BLaER1 (cell line): ENCODE measurements around the gene GIGYF2.

Experiments used
- H3K27ac ChIP-seq: shearing (Covaris generic); formaldehyde crosslinking; 2 replicates; pipeline ENCODE4 v1.8.1; 2022
- H3K27me3 ChIP-seq: shearing (Covaris generic); formaldehyde crosslinking; 2 replicates; pipeline ENCODE4 v1.8.1; 2022
- H3K36me3 ChIP-seq: shearing (Covaris generic); formaldehyde crosslinking; 2 replicates; pipeline ENCODE4 v1.8.1; 2022
- H3K4me1 ChIP-seq: shearing (Covaris generic); formaldehyde crosslinking; 2 replicates; pipeline ENCODE4 v1.8.1; 2022
- H3K4me2 ChIP-seq: shearing (Covaris generic); formaldehyde crosslinking; 2 replicates; pipeline ENCODE4 v1.8.1; 2022
- H3K4me3 ChIP-seq: shearing (Covaris generic); formaldehyde crosslinking; 2 replicates; pipeline ENCODE4 v1.8.1; 2022
- H3K9ac ChIP-seq: shearing (Covaris generic); formaldehyde crosslinking; 2 replicates; pipeline ENCODE4 v1.8.1; 2022
- H3K9me3 ChIP-seq: shearing (Covaris generic); formaldehyde crosslinking; 2 replicates; pipeline ENCODE4 v1.8.1; 2022
- H4K20me1 ChIP-seq: shearing (Covaris generic); formaldehyde crosslinking; 2 replicates; pipeline ENCODE4 v1.8.1; 2022
- Cebpa-rat ChIP-seq: shearing (Covaris generic); IDR thresholded peaks from 2 replicates; pipeline ENCODE4 v1.8.1; 2022

The GIGYF2 gene

GRCh38 chr2:232697059-232697806 lies at the start of gene GIGYF2:
TSS of gene GIGYF2 (plus strand) at chr2:232697331. CDS start at chr2:232735198, 37,867 bp downstream.
- Histone ChIP-seq H3K9ac (peak within 1 kb of the TSS; percentile 94), H4K20me1 (peaks cover 39% of the 10 kb centered on the region), H3K9me3 (no peaks in the 10 kb centered on the region), H3K27me3 (no peaks in the 10 kb centered on the region), H3K4me3 (peak within 1 kb of the TSS; percentile 95), H3K4me1 (peaks cover 30% of the 10 kb centered on the region), H3K36me3 (peaks cover 16% of the 10 kb centered on the region), H3K27ac (peak within 1 kb of the TSS; percentile 93), H3K4me2 (peak within 1 kb of the TSS; percentile 83)
- no peak for TF ChIP-seq Cebpa-rat

- Histone ChIP-seq H3K27ac (no peak overlapping the region), H3K4me1 (no peaks in the 10 kb centered on the region), H3K9ac (no peak overlapping the region), H3K27me3 (no peaks in the 10 kb centered on the region), H4K20me1 (no peaks in the 10 kb centered on the region), H3K9me3 (no peaks in the 10 kb centered on the region), H3K36me3 (no peaks in the 10 kb centered on the region), H3K4me3 (no peak overlapping the region), H3K4me2 (no peak overlapping the region)
- no peak for TF ChIP-seq Cebpa-rat
Observed at GRCh38 chr2:232649033-232649432, 48.1 kb upstream of the GIGYF2 start.

- no peaks in the 10 kb centered on the region for H3K36me3 ChIP-seq
- no peaks in the 10 kb centered on the region for H3K4me1 ChIP-seq
- no peak overlapping the region for H3K27ac ChIP-seq
- H3K4me2 ChIP-seq: no peak overlapping the region
- H3K9me3 ChIP-seq: no peaks in the 10 kb centered on the region
- H3K9ac ChIP-seq: no peak overlapping the region
- no peaks in the 10 kb centered on the region for H4K20me1 ChIP-seq
- no peak overlapping the region for H3K4me3 ChIP-seq
- no peak for TF ChIP-seq Cebpa-rat
- no peaks in the 10 kb centered on the region for H3K27me3 ChIP-seq
Observed at GRCh38 chr2:232652505-232652851, 44.7 kb upstream of the GIGYF2 start.

- no peaks in the 10 kb centered on the region for H3K4me1 ChIP-seq
- TF ChIP-seq Cebpa-rat: no peak
- H3K9me3 ChIP-seq: no peaks in the 10 kb centered on the region
- H3K4me2 ChIP-seq: no peak overlapping the region
- H3K27ac ChIP-seq: no peak overlapping the region
- H3K36me3 ChIP-seq: no peaks in the 10 kb centered on the region
- H3K4me3 ChIP-seq: no peak overlapping the region
- H3K9ac ChIP-seq: no peak overlapping the region
- no peaks in the 10 kb centered on the region for H4K20me1 ChIP-seq
- H3K27me3 ChIP-seq: no peaks in the 10 kb centered on the region
Observed at GRCh38 chr2:232653441-232653840, 43.7 kb upstream of the GIGYF2 start.

- Histone ChIP-seq H3K9me3 (no peaks in the 10 kb centered on the region), H3K9ac (no peak overlapping the region), H3K4me3 (no peak overlapping the region), H3K4me1 (no peaks in the 10 kb centered on the region), H4K20me1 (no peaks in the 10 kb centered on the region), H3K27me3 (no peaks in the 10 kb centered on the region), H3K4me2 (no peak overlapping the region), H3K36me3 (no peaks in the 10 kb centered on the region), H3K27ac (no peak overlapping the region)
- TF ChIP-seq Cebpa-rat: no peak
Observed at GRCh38 chr2:232655392-232655791, 41.7 kb upstream of the GIGYF2 start.

- Histone ChIP-seq H3K4me2 (no peak overlapping the region), H3K4me3 (no peak overlapping the region), H3K9ac (no peak overlapping the region), H3K4me1 (no peaks in the 10 kb centered on the region), H4K20me1 (no peaks in the 10 kb centered on the region), H3K36me3 (no peaks in the 10 kb centered on the region), H3K9me3 (no peaks in the 10 kb centered on the region), H3K27me3 (no peaks in the 10 kb centered on the region), H3K27ac (no peak overlapping the region)
- TF ChIP-seq Cebpa-rat: no peak
Observed at GRCh38 chr2:232658217-232658785, 38.8 kb upstream of the GIGYF2 start.

GRCh38 chr2:232659359-232659758 lies 37.8 kb upstream of the GIGYF2 start:
- no peaks in the 10 kb centered on the region for H3K27me3 ChIP-seq
- H3K4me2 ChIP-seq: no peak overlapping the region
- no peak overlapping the region for H3K9ac ChIP-seq
- no peak for TF ChIP-seq Cebpa-rat
- no peak overlapping the region for H3K4me3 ChIP-seq
- H3K36me3 ChIP-seq: no peaks in the 10 kb centered on the region
- H3K9me3 ChIP-seq: no peaks in the 10 kb centered on the region
- H3K27ac ChIP-seq: no peak overlapping the region
- no peaks in the 10 kb centered on the region for H3K4me1 ChIP-seq
- no peaks in the 10 kb centered on the region for H4K20me1 ChIP-seq

GRCh38 chr2:232662486-232663260 lies 34.5 kb upstream of the GIGYF2 start:
- Histone ChIP-seq H3K27me3 (no peaks in the 10 kb centered on the region), H3K9me3 (no peaks in the 10 kb centered on the region)

GRCh38 chr2:232666051-232666805 lies 30.9 kb upstream of the GIGYF2 start:
- no peaks in the 10 kb centered on the region for H4K20me1 ChIP-seq
- no peak overlapping the region for H3K9ac ChIP-seq
- H3K4me3 ChIP-seq: no peak overlapping the region
- H3K9me3 ChIP-seq: no peaks in the 10 kb centered on the region
- TF ChIP-seq Cebpa-rat: no peak
- no peaks in the 10 kb centered on the region for H3K27me3 ChIP-seq
- H3K4me1 ChIP-seq: no peaks in the 10 kb centered on the region
- H3K36me3 ChIP-seq: no peaks in the 10 kb centered on the region
- no peak overlapping the region for H3K27ac ChIP-seq
- no peak overlapping the region for H3K4me2 ChIP-seq

More at GRCh38 chr2:232662486-232663260, 34.5 kb upstream of the GIGYF2 start:
- H3K4me2 ChIP-seq: no peak overlapping the region
- H3K4me3 ChIP-seq: no peak overlapping the region
- no peaks in the 10 kb centered on the region for H3K4me1 ChIP-seq
- H3K27ac ChIP-seq: no peak overlapping the region
- H4K20me1 ChIP-seq: no peaks in the 10 kb centered on the region
- TF ChIP-seq Cebpa-rat: no peak
- no peaks in the 10 kb centered on the region for H3K36me3 ChIP-seq
- H3K9ac ChIP-seq: no peak overlapping the region
